ENCODE measurements around the gene PREP.

DNA sequence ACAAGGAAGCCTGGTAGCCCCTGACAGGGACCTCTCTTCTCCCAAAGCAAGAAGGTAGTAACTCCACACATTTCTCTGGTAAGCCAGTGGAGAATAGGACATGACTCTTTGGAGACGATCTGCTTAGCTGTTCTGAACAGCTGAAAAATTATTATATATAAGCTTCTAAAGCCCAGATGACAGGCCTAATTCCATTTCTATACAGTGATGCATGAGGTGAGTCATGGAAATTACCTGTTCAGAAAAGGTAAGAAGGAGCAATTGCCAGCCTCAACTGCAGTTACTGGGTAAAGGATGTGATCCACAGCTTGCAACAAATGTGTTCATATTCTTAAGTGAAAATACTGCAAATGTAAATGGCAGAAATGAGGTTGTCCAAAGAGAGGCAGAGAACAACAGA is 54.0 kb downstream of the PREP start:
- TF ChIP-seq, protein P1, sequence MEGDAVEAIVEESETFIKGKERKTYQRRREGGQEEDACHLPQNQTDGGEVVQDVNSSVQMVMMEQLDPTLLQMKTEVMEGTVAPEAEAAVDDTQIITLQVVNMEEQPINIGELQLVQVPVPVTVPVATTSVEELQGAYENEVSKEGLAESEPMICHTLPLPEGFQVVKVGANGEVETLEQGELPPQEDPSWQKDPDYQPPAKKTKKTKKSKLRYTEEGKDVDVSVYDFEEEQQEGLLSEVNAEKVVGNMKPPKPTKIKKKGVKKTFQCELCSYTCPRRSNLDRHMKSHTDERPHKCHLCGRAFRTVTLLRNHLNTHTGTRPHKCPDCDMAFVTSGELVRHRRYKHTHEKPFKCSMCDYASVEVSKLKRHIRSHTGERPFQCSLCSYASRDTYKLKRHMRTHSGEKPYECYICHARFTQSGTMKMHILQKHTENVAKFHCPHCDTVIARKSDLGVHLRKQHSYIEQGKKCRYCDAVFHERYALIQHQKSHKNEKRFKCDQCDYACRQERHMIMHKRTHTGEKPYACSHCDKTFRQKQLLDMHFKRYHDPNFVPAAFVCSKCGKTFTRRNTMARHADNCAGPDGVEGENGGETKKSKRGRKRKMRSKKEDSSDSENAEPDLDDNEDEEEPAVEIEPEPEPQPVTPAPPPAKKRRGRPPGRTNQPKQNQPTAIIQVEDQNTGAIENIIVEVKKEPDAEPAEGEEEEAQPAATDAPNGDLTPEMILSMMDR (IDR thresholded peaks at IDR 0.05) = no peak
- TF ChIP-seq POLR2A (IDR thresholded peaks at IDR 0.05) = no peak
